Heart left ventricle (tissue), 13 donors: ENCODE measurements around the gene SLC7A14.

Experiments used
- POLR2A ChIP-seq, 2 donors: fragments of 450-650 bp; IDR thresholded peaks; one replicate each; pipeline ENCODE4 v1.6.1; 2017; ENCODE audit warnings: antibody characterized with exemption in 2 of 2, mild to moderate bottlenecking in 2 of 2, moderate library complexity in 2 of 2
- TF ChIP-seq, protein P1 (sequence below), 12 donors: fragments of 200-600 bp; sonication (generic) in 4 of 12; IDR thresholded peaks; one replicate each; pipeline versions ENCODE4 v1.5.0 to v1.8.0; 2018 to 2022; ENCODE audit warnings: antibody characterized with exemption in 12 of 12, mild to moderate bottlenecking in 5 of 12
- donor health status: ischemic (EF 13 %, LVEDD 7.1; RV severe dilation, severe dysfunction).
- donor health status: DM: no; HTN: yes; CAD: no.
- donor health status: DM: no; HTN: no; CAD: no.
- donor health status: ischemic (EF 25% LVEDD 6.9; RV normal size, moderate dysfunction).
- donor health status: ischemic (EF 25% LVEDD 5.7; RV mildly dilated, moderate dysfunction).
- donor health status: ischemic (EF 35%, LVEDD 5.7; RV mildly dilated, moderate dysfunction).
- donor health status: nonischemic (EF 11% LVEDD 7.7; RV severe dilation, severe dysfunction).
- donor health status: DM: yes; HTN: yes; CAD: no.
- donor health status: PGD.
- donor health status: ischemic (EF 29% LVEDD 5.4; RV normal size, mild dysfunction).
- donor health status: nonischemic (EF 23%, LVEDD 6.1; RV moderate dilation, normal function).

DNA sequence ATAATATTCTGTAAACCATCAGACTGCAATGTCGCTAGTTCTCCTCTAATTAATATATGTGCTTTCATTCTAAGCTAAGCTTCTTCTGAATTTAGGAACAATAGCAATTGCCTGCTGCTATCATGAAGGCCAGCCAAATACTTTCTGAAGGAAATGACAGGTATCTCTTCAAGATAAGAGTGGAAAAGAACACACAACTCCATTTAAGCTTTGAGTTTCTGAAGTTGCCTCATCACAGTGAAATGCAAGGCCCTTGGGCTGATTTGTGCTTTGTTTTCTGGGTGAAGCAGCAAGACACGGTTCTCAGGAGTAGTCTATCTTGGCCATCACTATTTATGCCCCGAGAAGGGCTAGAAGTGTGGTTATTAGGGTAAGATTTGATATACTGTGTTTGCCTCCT is 6.2 kb downstream of the SLC7A14 start:
- TF ChIP-seq, protein P1, sequence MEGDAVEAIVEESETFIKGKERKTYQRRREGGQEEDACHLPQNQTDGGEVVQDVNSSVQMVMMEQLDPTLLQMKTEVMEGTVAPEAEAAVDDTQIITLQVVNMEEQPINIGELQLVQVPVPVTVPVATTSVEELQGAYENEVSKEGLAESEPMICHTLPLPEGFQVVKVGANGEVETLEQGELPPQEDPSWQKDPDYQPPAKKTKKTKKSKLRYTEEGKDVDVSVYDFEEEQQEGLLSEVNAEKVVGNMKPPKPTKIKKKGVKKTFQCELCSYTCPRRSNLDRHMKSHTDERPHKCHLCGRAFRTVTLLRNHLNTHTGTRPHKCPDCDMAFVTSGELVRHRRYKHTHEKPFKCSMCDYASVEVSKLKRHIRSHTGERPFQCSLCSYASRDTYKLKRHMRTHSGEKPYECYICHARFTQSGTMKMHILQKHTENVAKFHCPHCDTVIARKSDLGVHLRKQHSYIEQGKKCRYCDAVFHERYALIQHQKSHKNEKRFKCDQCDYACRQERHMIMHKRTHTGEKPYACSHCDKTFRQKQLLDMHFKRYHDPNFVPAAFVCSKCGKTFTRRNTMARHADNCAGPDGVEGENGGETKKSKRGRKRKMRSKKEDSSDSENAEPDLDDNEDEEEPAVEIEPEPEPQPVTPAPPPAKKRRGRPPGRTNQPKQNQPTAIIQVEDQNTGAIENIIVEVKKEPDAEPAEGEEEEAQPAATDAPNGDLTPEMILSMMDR (IDR thresholded peaks at IDR 0.05) = no peak
- no peak for TF ChIP-seq POLR2A (IDR thresholded peaks at IDR 0.05)
